ENCODE measurements around the gene PTH1R. TPM values are rescaled to one million over a fixed set of nuclear protein-coding genes. Genes with fewer than 3 reads are reported as not detected.

Gene PTH1R
- total RNA-seq, 1 experiment from 2014 or later, result not detected

- DNase-seq (ENCODE audit: low spot score), result no peak
These were observed 27.6 kb upstream of the PTH1R start for GRCh38 chr3:46849686-46850467.

- no peak for DNase-seq (ENCODE audit: low spot score)
These were observed 27.1 kb upstream of the PTH1R start for GRCh38 chr3:46850468-46850779.

DNA sequence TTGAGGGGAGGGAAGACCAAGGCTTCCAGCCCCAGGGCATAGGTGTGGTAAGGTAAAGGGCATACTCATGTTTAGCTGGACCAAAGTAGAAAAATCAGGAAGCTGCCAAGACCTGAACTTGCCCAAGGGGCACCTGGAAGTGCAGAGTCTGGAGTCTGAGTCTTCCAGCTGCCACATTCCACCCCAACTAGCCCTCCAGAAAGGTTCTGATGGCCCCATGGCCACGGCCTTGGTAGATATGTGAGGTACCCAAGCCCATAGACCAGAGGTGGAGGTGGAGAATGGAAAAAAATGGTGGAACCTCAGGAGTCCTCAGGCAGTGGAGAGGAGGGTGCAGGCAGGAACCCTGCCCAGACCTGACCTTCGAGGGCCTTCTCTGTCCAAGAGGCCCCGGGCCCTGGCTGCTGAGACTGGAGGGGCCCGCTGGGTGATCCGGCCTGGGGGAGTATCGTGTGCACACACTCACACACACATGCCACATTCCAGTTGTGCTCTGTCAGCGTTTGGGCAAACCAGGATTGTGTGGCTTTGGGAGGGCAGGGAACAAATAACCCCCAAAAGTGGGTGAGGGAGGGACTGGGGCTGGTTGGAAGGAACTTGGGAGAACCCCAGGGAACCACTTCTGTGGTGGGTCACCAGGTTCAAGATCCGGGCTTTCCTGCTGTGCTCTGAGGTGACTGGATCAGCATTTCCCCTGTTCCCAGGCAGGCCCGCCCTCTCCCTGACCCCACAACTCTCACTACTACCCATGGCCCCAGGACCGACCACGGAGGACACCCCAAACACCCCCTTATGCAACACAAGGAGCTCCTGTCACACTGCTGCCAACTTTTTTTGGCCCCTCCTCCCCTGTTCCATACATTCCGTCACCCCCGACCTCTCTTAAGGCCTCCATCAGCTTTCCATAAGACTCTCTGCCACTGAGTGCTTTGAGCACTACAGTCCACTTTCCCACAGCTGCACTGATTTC is 25.9 kb upstream of the PTH1R start:
- DNase-seq (ENCODE audit: low spot score), result no peak

GRCh38 chr3:46852334-46852720 is 25.2 kb upstream of the PTH1R start:
- no peak for DNase-seq (ENCODE audit: low spot score)

DNA sequence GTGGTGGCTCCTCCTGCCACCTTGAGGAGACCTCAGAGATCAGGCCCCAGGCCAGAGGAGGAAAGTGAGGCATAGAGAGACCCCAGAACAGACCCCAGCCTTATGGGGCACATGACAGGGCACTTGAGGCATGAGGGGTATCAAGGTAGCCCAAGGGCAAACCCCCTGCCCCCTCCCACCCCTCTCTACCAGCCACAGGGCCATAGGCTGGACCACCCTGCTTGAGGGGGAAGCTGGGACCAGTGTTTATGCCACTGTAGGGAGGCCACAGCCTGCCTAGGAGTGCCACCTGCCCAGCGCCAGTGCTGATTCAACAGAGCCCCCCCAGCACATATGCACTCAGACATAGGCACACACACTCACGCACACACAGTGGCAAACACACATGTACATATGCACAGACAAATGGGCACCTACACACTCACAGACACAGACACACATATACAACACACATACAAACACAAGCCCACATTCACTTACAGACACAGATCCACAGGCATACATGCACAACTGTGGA is 24.6 kb upstream of the PTH1R start:
- DNase-seq (ENCODE audit: low spot score), result no peak

DNA sequence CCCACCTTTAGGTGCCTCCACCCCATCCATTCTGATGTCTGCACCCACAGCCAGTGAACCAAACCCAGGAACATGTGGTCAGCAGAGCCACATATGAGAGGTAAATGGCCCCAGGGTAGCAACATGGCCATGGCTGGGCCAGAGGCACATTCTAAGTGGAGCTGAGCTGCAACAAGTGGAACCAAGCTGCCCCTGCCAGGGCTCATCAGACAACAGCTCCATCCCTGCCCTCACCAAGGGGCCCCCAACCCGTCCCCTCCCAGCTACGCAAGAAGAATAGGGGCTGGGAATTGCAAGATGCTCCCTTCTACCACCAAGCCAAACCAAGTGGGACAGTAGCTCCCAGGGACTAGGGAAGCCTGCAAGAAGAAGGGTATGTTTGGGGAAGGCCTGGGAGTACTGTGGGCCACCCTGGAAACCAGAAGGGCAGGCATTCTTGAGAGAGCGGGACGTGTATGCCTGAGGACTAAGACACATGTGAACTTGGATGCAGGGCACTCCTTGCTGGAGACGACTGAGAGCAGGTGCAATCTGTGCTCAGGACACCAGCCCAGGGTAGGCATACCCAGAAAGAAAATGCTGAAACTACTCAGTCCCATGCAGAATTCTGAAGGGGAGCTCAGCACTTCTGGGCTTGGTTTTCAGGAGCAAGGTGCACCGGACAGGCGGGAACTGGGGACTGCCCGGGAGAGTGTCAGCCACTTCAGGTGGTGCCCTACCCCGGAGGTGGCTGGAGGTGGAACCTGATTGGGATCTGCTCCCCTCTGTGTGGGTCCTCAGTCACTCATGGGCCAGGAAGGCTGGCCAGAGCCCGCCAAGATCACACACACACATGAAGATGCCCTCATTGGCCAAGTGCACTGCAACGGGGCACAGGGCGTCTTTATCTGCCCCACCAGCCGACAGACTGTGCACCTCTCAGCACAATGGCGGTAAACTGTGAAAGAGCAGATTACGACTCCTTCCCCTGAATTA is 23.8 kb upstream of the PTH1R start:
- DNase-seq (ENCODE audit: low spot score), result no peak

- no peak for DNase-seq (ENCODE audit: low spot score)
These were observed 22.9 kb upstream of the PTH1R start for GRCh38 chr3:46854555-46854991.

DNA sequence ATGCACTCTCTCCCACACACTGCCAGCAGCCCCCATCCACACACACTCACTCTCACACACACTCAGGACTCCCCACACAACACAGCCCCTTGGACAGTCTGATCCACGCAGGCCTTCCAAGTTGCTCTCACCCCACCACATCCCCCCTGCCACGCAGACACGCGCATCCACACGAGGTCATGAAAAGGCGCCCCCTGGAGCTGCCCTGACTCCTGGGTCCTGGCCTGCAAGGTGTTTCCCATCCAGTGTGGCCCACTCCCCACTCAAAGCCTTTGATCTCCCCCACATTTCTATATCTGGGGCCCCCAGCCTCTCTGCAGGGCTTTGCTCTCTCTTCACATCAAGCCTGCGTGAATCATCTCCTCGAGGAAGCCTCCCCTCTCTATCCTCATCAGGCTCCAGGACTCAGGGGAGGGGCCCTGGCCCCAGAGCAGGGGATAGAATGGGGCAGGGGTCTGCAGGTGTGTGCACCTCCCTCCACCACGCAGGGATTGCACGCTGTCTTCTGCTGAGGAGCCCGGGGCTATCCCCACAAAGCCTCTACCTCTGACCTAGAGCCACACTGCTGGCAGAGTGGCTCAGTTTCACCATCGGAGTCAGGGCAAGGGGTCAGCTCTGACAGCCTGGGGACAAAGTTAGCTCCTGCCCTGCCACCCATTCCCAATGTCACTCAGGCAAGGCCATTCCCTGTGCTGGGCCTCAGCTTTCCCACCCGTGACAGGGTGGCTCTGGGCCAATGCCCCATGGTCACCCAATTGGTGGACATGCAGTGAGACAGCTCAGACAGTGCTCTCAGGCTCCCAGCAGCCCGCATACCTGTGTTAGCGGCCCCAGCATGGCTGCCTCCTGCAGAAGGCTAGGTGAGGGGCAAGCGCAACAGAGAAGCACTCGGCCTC is 20.7 kb upstream of the PTH1R start:
- DNase-seq (ENCODE audit: low spot score), result no peak

GRCh38 chr3:46857485-46858341 is 19.8 kb upstream of the PTH1R start:
- no peak for DNase-seq (ENCODE audit: low spot score)

- DNase-seq (ENCODE audit: low spot score), result no peak
These were observed 19.1 kb upstream of the PTH1R start for GRCh38 chr3:46858456-46858855.

- DNase-seq (ENCODE audit: low spot score), result no peak
These were observed 18.4 kb upstream of the PTH1R start for GRCh38 chr3:46859001-46859710.

GRCh38 chr3:46860017-46860809 is 17.3 kb upstream of the PTH1R start:
- DNase-seq (ENCODE audit: low spot score), result peak; percentile 47

DNA sequence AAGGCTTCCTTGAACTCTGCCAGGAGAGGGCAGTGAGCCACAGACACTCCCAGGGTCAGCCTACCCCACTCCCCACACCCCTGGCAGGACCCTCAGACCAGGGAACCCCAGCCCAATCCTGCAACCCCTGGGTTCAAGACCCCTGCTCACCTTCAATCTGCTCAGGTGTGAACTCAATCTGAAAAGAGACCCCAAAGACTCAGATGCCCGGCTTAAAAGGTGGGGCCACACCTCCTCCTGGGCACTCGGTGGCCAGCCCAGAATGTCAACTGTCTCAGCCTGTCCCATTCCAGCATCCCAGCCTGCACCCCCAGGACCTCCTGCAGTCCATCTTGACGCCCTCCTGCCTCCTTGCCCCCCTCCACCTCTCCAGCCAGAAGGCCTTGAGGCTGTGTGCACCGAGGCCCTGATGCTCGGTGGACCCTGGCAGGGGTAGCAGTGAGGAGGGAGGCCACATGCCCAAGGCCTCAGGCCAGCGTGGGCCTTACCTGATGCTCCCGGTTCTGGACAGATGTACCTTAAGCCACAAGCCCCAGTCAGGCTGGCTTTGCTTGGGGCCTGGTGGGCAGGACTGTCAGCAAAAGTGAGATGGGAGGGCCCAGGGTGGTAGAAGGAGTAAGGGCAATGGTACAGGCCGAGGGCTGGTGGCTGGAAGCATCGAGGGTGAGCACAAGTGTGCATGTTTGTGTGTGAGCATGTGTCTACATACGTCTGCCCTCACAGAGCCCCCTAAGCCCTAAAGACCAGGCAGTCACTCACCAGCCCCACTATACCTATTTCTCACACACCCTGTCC is 16.5 kb upstream of the PTH1R start:
- DNase-seq (ENCODE audit: low spot score), result no peak

DNA sequence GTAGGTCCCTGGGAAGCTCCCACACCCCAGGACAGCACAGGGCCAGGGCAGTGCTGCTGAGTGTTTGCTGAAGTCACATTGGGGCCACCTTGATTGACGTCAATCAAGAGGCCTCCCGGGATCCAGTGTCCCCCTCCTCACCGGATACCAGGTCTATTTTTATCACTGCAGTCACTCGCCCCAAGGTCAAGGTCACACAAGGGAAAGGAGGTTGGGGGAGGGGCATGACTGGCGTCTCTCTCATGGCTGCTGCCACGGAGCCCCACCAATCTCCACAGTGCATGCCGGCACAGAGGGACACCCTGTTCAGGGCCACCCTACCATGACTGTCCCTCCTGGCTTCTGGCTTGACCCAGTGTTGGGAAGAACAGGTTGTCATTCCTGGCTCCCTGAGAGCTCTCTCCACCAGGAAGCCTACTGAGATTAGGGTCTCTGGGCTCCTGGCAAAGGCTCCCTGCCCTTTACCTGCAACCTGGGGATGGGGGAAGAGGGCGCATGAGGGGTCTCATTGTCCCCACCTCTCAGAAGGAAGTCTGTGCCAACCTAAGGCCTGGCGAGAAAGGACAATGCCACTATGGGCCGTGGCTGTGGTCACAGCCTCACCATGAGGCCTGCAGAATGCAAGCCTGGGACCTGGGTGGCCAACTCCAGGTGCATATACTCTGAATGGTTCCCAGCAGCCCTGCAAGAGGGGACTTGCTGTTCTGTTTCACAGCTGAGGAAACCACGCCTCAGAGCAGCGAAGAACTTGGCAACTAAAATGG is 15.7 kb upstream of the PTH1R start:
- no peak for DNase-seq (ENCODE audit: low spot score)

DNA sequence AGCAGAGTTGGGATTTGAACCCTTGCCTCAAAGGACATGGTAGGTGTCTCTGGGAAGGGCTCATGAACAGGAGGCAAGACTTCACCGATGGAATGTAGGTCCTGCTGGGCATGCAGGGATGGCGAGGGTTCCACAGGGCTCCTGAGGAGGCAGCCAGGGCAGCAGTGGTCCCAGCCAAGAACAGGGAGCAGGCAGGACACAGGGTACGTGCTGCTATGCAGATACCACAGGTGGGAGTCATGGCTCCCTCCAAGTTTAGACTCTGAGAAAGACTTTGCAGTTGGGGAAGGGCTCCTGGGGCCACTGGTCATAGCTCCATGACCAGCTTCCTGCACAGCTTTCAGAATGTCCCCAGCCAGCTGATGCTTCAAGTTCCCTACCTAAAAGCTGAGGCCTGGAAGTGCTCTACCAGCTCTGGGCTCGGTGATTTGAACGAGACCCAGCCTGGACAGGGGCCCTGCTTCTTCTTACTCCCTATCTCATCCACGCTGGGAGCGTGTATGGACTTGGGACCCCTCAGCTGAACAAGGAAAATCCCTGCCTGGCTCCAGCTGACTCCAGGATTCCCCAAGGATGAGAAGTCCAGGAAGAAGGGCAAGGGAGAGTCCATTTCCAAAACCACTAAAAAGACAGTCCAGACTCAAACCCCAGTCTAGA is 15.0 kb upstream of the PTH1R start:
- no peak for DNase-seq (ENCODE audit: low spot score)
